Neural progenitor cell (in vitro differentiated cells): Measurements from ENCODE around the gene KRTAP10-3. TPM values are rescaled to one million over a fixed set of nuclear protein-coding genes. Genes with fewer than 3 reads are reported as not detected.

Experiments
- DNase-seq: peaks from one replicate; pipeline ENCODE4 v3.0.0-alpha.2; 2016; ENCODE audit warnings: low spot score
- H2AFZ ChIP-seq: fragments of 200-600 bp; sonication (generic); replicated peaks from 2 replicates; pipeline ENCODE4 v1.6.1; 2016; ENCODE audit warnings: antibody characterized with exemption
- H3F3A ChIP-seq: fragments of 200-600 bp; sonication (generic); 2 replicates; pipeline ENCODE4 v1.6.1; 2016; ENCODE audit warnings: antibody characterized with exemption, low read depth
- H3K27ac ChIP-seq: fragments of 200-600 bp; sonication (generic); 2 replicates; pipeline ENCODE4 v1.5.1; 2016; ENCODE audit warnings: mild to moderate bottlenecking
- H3K27me3 ChIP-seq: fragments of 200-600 bp; sonication (generic); 2 replicates; pipeline ENCODE4 v1.6.1; 2016; ENCODE audit warnings: mild to moderate bottlenecking, moderate library complexity
- H3K36me3 ChIP-seq: fragments of 200-600 bp; sonication (generic); 2 replicates; pipeline ENCODE4 v1.5.1; 2016
- H3K4me1 ChIP-seq: fragments of 200-600 bp; sonication (generic); 2 replicates; pipeline ENCODE4 v1.6.1; 2016; ENCODE audit warnings: mixed run types
- H3K4me2 ChIP-seq: fragments of 200-600 bp; sonication (generic); 2 replicates; pipeline ENCODE4 v1.6.1; 2016
- H3K4me3 ChIP-seq: fragments of 200-600 bp; sonication (generic); 2 replicates; pipeline ENCODE4 v1.5.1; 2016
- H3K79me2 ChIP-seq: fragments of 200-600 bp; sonication (generic); 2 replicates; pipeline ENCODE4 v1.6.1; 2016; ENCODE audit warnings: low read depth
- H3K9ac ChIP-seq: fragments of 200-600 bp; sonication (generic); 2 replicates; pipeline ENCODE4 v1.6.1; 2016
- H3K9me3 ChIP-seq: fragments of 200-600 bp; sonication (generic); 2 replicates; pipeline ENCODE4 v1.5.1; 2016; ENCODE audit warnings: low read depth
- H4K20me1 ChIP-seq: fragments of 200-600 bp; sonication (generic); 2 replicates; pipeline ENCODE4 v1.6.1; 2016; ENCODE audit warnings: low read depth
- H3K27ac Mint-ChIP-seq: 3 replicates; pipeline ENCODE4 v1.8.0; 2021; ENCODE audit warnings: mixed read lengths
- H3K27me3 Mint-ChIP-seq: 2 replicates; pipeline ENCODE4 v1.8.0; 2022; ENCODE audit warnings: low read depth, mild to moderate bottlenecking, inconsistent platforms, moderate library complexity, mixed read lengths; ENCODE audit not compliant: insufficient read depth
- H3K36me3 Mint-ChIP-seq: 3 replicates; pipeline ENCODE4 v1.8.0; 2021; ENCODE audit warnings: mixed read lengths
- H3K4me1 Mint-ChIP-seq: 3 replicates; pipeline ENCODE4 v1.8.0; 2021; ENCODE audit warnings: mixed read lengths
- H3K4me3 Mint-ChIP-seq: 3 replicates; pipeline ENCODE4 v1.8.0; 2021; ENCODE audit warnings: mild to moderate bottlenecking, moderate library complexity, mixed read lengths
- H3K9me3 Mint-ChIP-seq: 3 replicates; pipeline ENCODE4 v1.8.0; 2020; ENCODE audit warnings: mixed read lengths
- EZH2 ChIP-seq: fragments of 200-600 bp; sonication (generic); IDR thresholded peaks from 2 replicates; pipeline ENCODE4 v1.6.1; 2017; ENCODE audit warnings: antibody characterized with exemption, mild to moderate bottlenecking, moderate library complexity
- EZH2phosphoT487 ChIP-seq: fragments of 200-600 bp; sonication (generic); IDR thresholded peaks from 2 replicates; pipeline ENCODE4 v1.6.1; 2017; ENCODE audit warnings: antibody characterized with exemption
- total RNA-seq: library from RNA; depleted of rRNA; stranded (reverse); fragments of >200 nt; gene quantifications from 2 replicates; pipeline ENCODE4 v1.2.3, GENCODE V29; 2015; ENCODE audit warnings: low replicate concordance
- TF ChIP-seq, protein P1 (sequence below): fragments of 200-600 bp; sonication (generic); IDR thresholded peaks from 2 replicates; pipeline ENCODE4 v1.5.1; 2017; ENCODE audit warnings: antibody characterized with exemption, mild to moderate bottlenecking

Gene KRTAP10-3
- total RNA-seq, 1 donor from 2014 or later, result not detected

DNA sequence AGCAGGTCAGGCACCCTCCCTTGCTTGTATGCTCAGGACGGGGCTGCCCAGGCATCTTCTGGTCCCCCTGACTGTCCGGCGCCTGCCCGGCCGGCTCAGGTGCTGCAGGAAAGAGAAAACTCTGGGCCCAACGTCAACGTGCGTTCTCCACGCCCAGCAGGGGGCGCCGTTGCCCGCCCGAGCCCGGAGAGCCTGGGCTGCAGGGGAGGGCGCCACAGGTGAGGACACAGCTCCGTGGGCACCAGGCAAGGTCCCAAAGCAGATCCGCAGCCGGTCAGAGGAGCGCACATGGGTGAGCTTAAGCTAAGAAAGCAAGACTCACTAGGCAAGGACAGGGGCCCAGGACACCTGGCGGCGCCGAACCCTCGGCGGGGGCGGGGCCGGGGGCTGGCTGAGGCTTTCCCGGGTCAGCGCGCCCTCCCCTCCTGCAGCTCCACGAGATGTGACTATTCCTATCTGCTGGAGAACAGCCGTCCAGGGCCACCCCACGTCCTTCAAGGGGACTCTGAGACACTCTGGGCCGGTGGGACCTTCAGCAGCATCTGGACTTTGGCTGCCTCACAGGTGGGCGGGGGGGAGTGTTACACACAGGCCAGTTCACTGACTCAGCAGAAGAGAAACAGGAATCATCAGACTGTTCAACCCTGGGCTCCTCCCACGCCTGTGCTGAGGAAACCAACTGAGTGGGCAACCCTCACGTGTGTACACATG lies 47.9 kb downstream of the KRTAP10-3 start:
- Histone ChIP-seq H3K4me2 (peak overlapping the region; percentile 71), H3K27me3 (no peaks in the 10 kb centered on the region)
- H3K36me3 Mint-ChIP-seq, result no peaks in the 10 kb centered on the region

GRCh38 chr21:44510109-44510507 lies 48.5 kb downstream of the KRTAP10-3 start:
- Mint-ChIP-seq H3K9me3 (no peaks in the 10 kb centered on the region), H3K27me3 (peaks cover 4% of the 10 kb centered on the region), H3K4me3 (no peak overlapping the region), H3K36me3 (no peaks in the 10 kb centered on the region), H3K27ac (no peak overlapping the region), H3K4me1 (peaks cover 7% of the 10 kb centered on the region)
- no peaks in the 10 kb centered on the region for H3F3A ChIP-seq
- H3K4me3 ChIP-seq, result no peak overlapping the region
- H3K4me1 ChIP-seq, result peaks cover 7% of the 10 kb centered on the region
- H3K9ac ChIP-seq, result no peak overlapping the region
- DNase-seq, result no peak
- peak overlapping the region; percentile 71 for H3K4me2 ChIP-seq
- no peak overlapping the region for H3K27ac ChIP-seq
- H3K9me3 ChIP-seq, result no peaks in the 10 kb centered on the region
- no peaks in the 10 kb centered on the region for H3K27me3 ChIP-seq
- H3K79me2 ChIP-seq, result no peaks in the 10 kb centered on the region
- TF ChIP-seq EZH2phosphoT487 (no peak), EZH2 (no peak)
- TF ChIP-seq, protein P1, sequence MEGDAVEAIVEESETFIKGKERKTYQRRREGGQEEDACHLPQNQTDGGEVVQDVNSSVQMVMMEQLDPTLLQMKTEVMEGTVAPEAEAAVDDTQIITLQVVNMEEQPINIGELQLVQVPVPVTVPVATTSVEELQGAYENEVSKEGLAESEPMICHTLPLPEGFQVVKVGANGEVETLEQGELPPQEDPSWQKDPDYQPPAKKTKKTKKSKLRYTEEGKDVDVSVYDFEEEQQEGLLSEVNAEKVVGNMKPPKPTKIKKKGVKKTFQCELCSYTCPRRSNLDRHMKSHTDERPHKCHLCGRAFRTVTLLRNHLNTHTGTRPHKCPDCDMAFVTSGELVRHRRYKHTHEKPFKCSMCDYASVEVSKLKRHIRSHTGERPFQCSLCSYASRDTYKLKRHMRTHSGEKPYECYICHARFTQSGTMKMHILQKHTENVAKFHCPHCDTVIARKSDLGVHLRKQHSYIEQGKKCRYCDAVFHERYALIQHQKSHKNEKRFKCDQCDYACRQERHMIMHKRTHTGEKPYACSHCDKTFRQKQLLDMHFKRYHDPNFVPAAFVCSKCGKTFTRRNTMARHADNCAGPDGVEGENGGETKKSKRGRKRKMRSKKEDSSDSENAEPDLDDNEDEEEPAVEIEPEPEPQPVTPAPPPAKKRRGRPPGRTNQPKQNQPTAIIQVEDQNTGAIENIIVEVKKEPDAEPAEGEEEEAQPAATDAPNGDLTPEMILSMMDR, result no peak
- no peaks in the 10 kb centered on the region for H3K36me3 ChIP-seq
- no peak overlapping the region for H2AFZ ChIP-seq
- H4K20me1 ChIP-seq, result no peaks in the 10 kb centered on the region

More for the DNA sequence above, 47.9 kb downstream of the KRTAP10-3 start:
- Histone ChIP-seq H3K79me2 (no peaks in the 10 kb centered on the region), H3K27ac (no peak overlapping the region), H3K4me3 (peak overlapping the region; percentile 45), H4K20me1 (no peaks in the 10 kb centered on the region), H3F3A (no peaks in the 10 kb centered on the region), H3K4me1 (peaks cover 6% of the 10 kb centered on the region), H3K9me3 (no peaks in the 10 kb centered on the region), H3K36me3 (no peaks in the 10 kb centered on the region), H2AFZ (no peak overlapping the region), H3K9ac (no peak overlapping the region)
- Mint-ChIP-seq H3K27ac (no peak overlapping the region), H3K27me3 (peaks cover 4% of the 10 kb centered on the region), H3K4me1 (peaks cover 5% of the 10 kb centered on the region), H3K9me3 (no peaks in the 10 kb centered on the region), H3K4me3 (no peak overlapping the region)
- DNase-seq, result peak; percentile 85
- TF ChIP-seq, protein P1, result peak; percentile 92
- no peak for TF ChIP-seq EZH2phosphoT487

- Mint-ChIP-seq H3K4me3 (no peak overlapping the region), H3K27me3 (peaks cover 4% of the 10 kb centered on the region), H3K36me3 (no peaks in the 10 kb centered on the region), H3K4me1 (peaks cover 7% of the 10 kb centered on the region), H3K9me3 (no peaks in the 10 kb centered on the region), H3K27ac (peak overlapping the region; percentile 36)
- H4K20me1 ChIP-seq, result no peaks in the 10 kb centered on the region
- no peak overlapping the region for H3K27ac ChIP-seq
- peaks cover 7% of the 10 kb centered on the region for H3K4me1 ChIP-seq
- TF ChIP-seq, protein P1, result no peak
- no peak for TF ChIP-seq EZH2
- no peak for TF ChIP-seq EZH2phosphoT487
- DNase-seq, result no peak
- no peaks in the 10 kb centered on the region for H3F3A ChIP-seq
- no peak overlapping the region for H3K4me3 ChIP-seq
- H2AFZ ChIP-seq, result no peak overlapping the region
- no peaks in the 10 kb centered on the region for H3K27me3 ChIP-seq
- H3K36me3 ChIP-seq, result no peaks in the 10 kb centered on the region
- no peaks in the 10 kb centered on the region for H3K9me3 ChIP-seq
- H3K9ac ChIP-seq, result no peak overlapping the region
- no peak overlapping the region for H3K4me2 ChIP-seq
- no peaks in the 10 kb centered on the region for H3K79me2 ChIP-seq
Observed at GRCh38 chr21:44509539-44509938, 49.1 kb downstream of the KRTAP10-3 start.
